GM12865 (cell line): ENCODE results near the gene CASKIN1.

Experiments used
- DNase-seq: peaks from one replicate; pipeline ENCODE4 v3.0.0; 2010; ENCODE audit warnings: low read depth
- H3K4me3 ChIP-seq: 2 replicates; pipeline ENCODE4 v1.5.1; 2011; ENCODE audit warnings: mild to moderate bottlenecking, low read depth, low read length, control low read depth
- CTCF ChIP-seq: IDR thresholded peaks from 2 replicates; pipeline ENCODE4 v1.5.1; 2011; ENCODE audit warnings: low read length, control low read depth, low read depth, inconsistent platforms; ENCODE audit not compliant: insufficient read depth; ENCODE audit errors: missing control alignments

Gene CASKIN1

GRCh38 chr16:2191446-2191706 is 5.0 kb downstream of the CASKIN1 start:
- no peak for DNase-seq
- TF ChIP-seq CTCF: no peak
- H3K4me3 ChIP-seq: no peak overlapping the region

GRCh38 chr16:2190659-2191445 is 5.6 kb downstream of the CASKIN1 start:
- TF ChIP-seq CTCF: no peak
- no peak overlapping the region for H3K4me3 ChIP-seq
- DNase-seq: no peak

GRCh38 chr16:2190002-2190658 is 6.3 kb downstream of the CASKIN1 start:
- DNase-seq: no peak
- no peak for TF ChIP-seq CTCF
- H3K4me3 ChIP-seq: no peak overlapping the region

GRCh38 chr16:2189252-2189893 is 7.0 kb downstream of the CASKIN1 start:
- DNase-seq: no peak
- TF ChIP-seq CTCF: no peak
- no peak overlapping the region for H3K4me3 ChIP-seq

GRCh38 chr16:2188395-2188794 is 8.0 kb downstream of the CASKIN1 start:
- no peak for TF ChIP-seq CTCF
- DNase-seq: no peak
- H3K4me3 ChIP-seq: no peak overlapping the region

- H3K4me3 ChIP-seq: no peak overlapping the region
- DNase-seq: no peak
- no peak for TF ChIP-seq CTCF
Observed at GRCh38 chr16:2187212-2187611, 9.2 kb downstream of the CASKIN1 start.
